ENCODE data around the gene MIXL1. TPM values are rescaled to one million over a fixed set of nuclear protein-coding genes. Genes with fewer than 3 reads are reported as not detected.
A peak's percentile ranks its signal among the peaks of the same experiment; 100 is the strongest.

Gene MIXL1
- total RNA-seq: not detected

GRCh38 chr1:226223157-226223785 is at the start of gene MIXL1:
TSS of gene MIXL1 (plus strand) at chr1:226223664. CDS start at chr1:226223682, 18 bp downstream.
- TF ChIP-seq CTCF (IDR thresholded peaks at IDR 0.05): no peak
- Histone ChIP-seq H3K4me1 (no peaks in the 10 kb centered on the region), H3K9me3 (no peaks in the 10 kb centered on the region), H3K36me3 (no peaks in the 10 kb centered on the region), H3K4me3 (peak within 1 kb of the TSS; percentile 55 to 65), H3K27me3 (no peaks in the 10 kb centered on the region), H3K27ac (no peak within 1 kb of the TSS)
- intact Hi-C loops (cut with DNase I): no loop called here
- DNase-seq (ENCODE audit: low spot score in 2 of 2): no peak

GRCh38 chr1:226176870-226177269 is 46.6 kb upstream of the MIXL1 start:
- DNase-seq (ENCODE audit: low spot score in 2 of 2): no peak
- Histone ChIP-seq H3K9me3 (no peaks in the 10 kb centered on the region), H3K4me1 (peaks cover 0 to 7% of the 10 kb centered on the region in 2 donors)

GRCh38 chr1:226181996-226182714 is 41.3 kb upstream of the MIXL1 start:
- peaks cover 0 to 3% of the 10 kb centered on the region in 2 donors for H3K36me3 ChIP-seq
- H3K9me3 ChIP-seq: no peaks in the 10 kb centered on the region
- H3K27me3 ChIP-seq: no peaks in the 10 kb centered on the region
- H3K27ac ChIP-seq: peak overlapping the region in 1 of 2 donors; percentile 27
- TF ChIP-seq CTCF (IDR thresholded peaks at IDR 0.05): peak in 2 of 3 experiments; percentile 12 to 37
- DNase-seq (ENCODE audit: low spot score in 2 of 2): peak in 1 of 2 donors; percentile 73
- peak overlapping the region in 1 of 2 donors; percentile 4 for H3K4me3 ChIP-seq
- H3K4me1 ChIP-seq: peaks cover 6 to 23% of the 10 kb centered on the region in 2 donors
- intact Hi-C loops (cut with DNase I): no loop called here

More at GRCh38 chr1:226176870-226177269, 46.6 kb upstream of the MIXL1 start:
- Histone ChIP-seq H3K4me3 (no peak overlapping the region), H3K36me3 (peaks cover 0 to 8% of the 10 kb centered on the region in 2 donors), H3K27me3 (no peaks in the 10 kb centered on the region), H3K27ac (no peak overlapping the region)
- TF ChIP-seq CTCF (IDR thresholded peaks at IDR 0.05): no peak
- intact Hi-C loops (cut with DNase I): no loop called here

- Histone ChIP-seq H3K27ac (peak overlapping the region; percentile 87 to 98), H3K4me1 (peaks cover 6 to 20% of the 10 kb centered on the region in 2 donors), H3K27me3 (no peaks in the 10 kb centered on the region), H3K4me3 (peak overlapping the region; percentile 96 to 100), H3K9me3 (no peaks in the 10 kb centered on the region), H3K36me3 (peaks cover 0 to 2% of the 10 kb centered on the region in 2 donors)
- intact Hi-C loops (cut with DNase I): loop anchor here (1.0 to 5.0 kb wide), 5 partner anchors 61 to 263 kb away; partner anchors contain the start of genes H3-3A, LIN9 and PYCR2
- no peak for DNase-seq (ENCODE audit: low spot score in 2 of 2)
- TF ChIP-seq CTCF (IDR thresholded peaks at IDR 0.05): no peak
These were observed 38.1 kb upstream of the MIXL1 start for GRCh38 chr1:226185141-226186036.
